Prostate gland (tissue), 2 donors: ENCODE results near the gene FEZF1. TPM values are rescaled to one million over a fixed set of nuclear protein-coding genes. Genes with fewer than 3 reads are reported as not detected.

Source experiments
- DNase-seq: peaks from one replicate; pipeline ENCODE4 v3.0.0-alpha.2; 2019; ENCODE audit warnings: low spot score
- H3K27ac ChIP-seq, 2 donors: fragments of 200-600 bp; sonication (generic); 2 replicates each; pipeline ENCODE4 v1.5.1; 2017 to 2019
- H3K27me3 ChIP-seq: fragments of 200-600 bp; sonication (generic); replicated peaks from 2 replicates; pipeline ENCODE4 v1.5.1; 2019; ENCODE audit not compliant: insufficient read depth
- H3K36me3 ChIP-seq, 2 donors: fragments of 200-600 bp; sonication (generic); 1 replicate in 1 of 2; 2 replicates in 1 of 2; pipeline versions ENCODE4 v1.5.1 to v1.8.1; 2017 to 2019
- H3K4me1 ChIP-seq: fragments of 200-600 bp; sonication (generic); replicated peaks from 2 replicates; pipeline ENCODE4 v1.5.1; 2019
- H3K4me3 ChIP-seq, 2 donors: fragments of 200-600 bp; sonication (generic); 2 replicates each; pipeline ENCODE4 v1.5.1; 2017 to 2019
- H3K9me3 ChIP-seq: fragments of 200-600 bp; sonication (generic); 2 replicates; pipeline ENCODE4 v1.5.1; 2017
- CTCF ChIP-seq, 4 experiments: fragments of 200-600 bp in 2 of 4; fragments of 450-650 bp in 2 of 4; sonication (generic) in 2 of 4; IDR thresholded peaks; 1 replicate in 3 of 4; 2 replicates in 1 of 4; pipeline ENCODE4 v1.5.1; 2016 to 2019; ENCODE audit warnings: antibody characterized with exemption in 4 of 4, mild to moderate bottlenecking in 2 of 4, moderate library complexity in 2 of 4
- POLR2A ChIP-seq: fragments of 450-650 bp; IDR thresholded peaks from one replicate; pipeline ENCODE4 v1.6.1; 2016; ENCODE audit warnings: antibody characterized with exemption, mild to moderate bottlenecking
- POLR2AphosphoS5 ChIP-seq: sonication (generic); formaldehyde crosslinking; IDR thresholded peaks from one replicate; pipeline ENCODE4 v1.6.1; 2017; ENCODE audit warnings: antibody characterized with exemption
- WGBS: methylation state at CpG from one replicate; pipeline ENCODE4 v1.1.5; 2018; 5-methylcytosine and 5-hydroxymethylcytosine counted together
- intact Hi-C: fragments of 100-400 bp; cut with DNase I; formaldehyde crosslinking; loops from one replicate; pipeline ENCODE4 v1.14.2; 2022
- total RNA-seq, 2 donors: library from RNA; depleted of rRNA; stranded (reverse); fragments of >200 nt; gene quantifications; one replicate each; pipeline ENCODE4 v1.1.0, GENCODE V29; 2016

FEZF1 gene
- total RNA-seq, 2 donors from 2014 or later, result 2.6 TPM; not detected in 1

GRCh38 chr7:122262246-122262645 lies 42.3 kb downstream of the FEZF1 start:
- no peak overlapping the region for H3K4me3 ChIP-seq
- H3K4me1 ChIP-seq, result no peaks in the 10 kb centered on the region
- H3K9me3 ChIP-seq, result no peaks in the 10 kb centered on the region
- H3K36me3 ChIP-seq, result no peaks in the 10 kb centered on the region
- no peak for DNase-seq
- 38% methylated on average over 4 of the region's 4 CpGs for WGBS
- no peak for TF ChIP-seq POLR2A
- TF ChIP-seq POLR2AphosphoS5, result no peak
- TF ChIP-seq CTCF (IDR thresholded peaks at IDR 0.05), result no peak
- H3K27ac ChIP-seq, result no peak overlapping the region
- peaks cover 2% of the 10 kb centered on the region for H3K27me3 ChIP-seq
- intact Hi-C loops, result no loop called here

GRCh38 chr7:122261442-122261841 lies 43.1 kb downstream of the FEZF1 start:
- intact Hi-C loops, result no loop called here
- H3K27me3 ChIP-seq, result peaks cover 2% of the 10 kb centered on the region
- TF ChIP-seq POLR2A (no peak), POLR2AphosphoS5 (no peak), CTCF (IDR thresholded peaks at IDR 0.05) (no peak)
- no peaks in the 10 kb centered on the region for H3K36me3 ChIP-seq
- 50% methylated on average over 4 of the region's 4 CpGs for WGBS
- H3K27ac ChIP-seq, result no peak overlapping the region
- no peaks in the 10 kb centered on the region for H3K9me3 ChIP-seq
- H3K4me3 ChIP-seq, result no peak overlapping the region
- H3K4me1 ChIP-seq, result no peaks in the 10 kb centered on the region
- no peak for DNase-seq

GRCh38 chr7:122261016-122261415 lies 43.5 kb downstream of the FEZF1 start:
- no peak for DNase-seq
- Histone ChIP-seq H3K36me3 (no peaks in the 10 kb centered on the region), H3K4me1 (no peaks in the 10 kb centered on the region), H3K27me3 (peaks cover 2% of the 10 kb centered on the region), H3K27ac (no peak overlapping the region), H3K4me3 (no peak overlapping the region), H3K9me3 (no peaks in the 10 kb centered on the region)
- intact Hi-C loops, result no loop called here
- TF ChIP-seq CTCF (IDR thresholded peaks at IDR 0.05), result no peak
- TF ChIP-seq POLR2AphosphoS5, result no peak
- no peak for TF ChIP-seq POLR2A

- Histone ChIP-seq H3K27me3 (peaks cover 2% of the 10 kb centered on the region), H3K36me3 (no peaks in the 10 kb centered on the region), H3K4me1 (no peaks in the 10 kb centered on the region), H3K4me3 (no peak overlapping the region), H3K9me3 (no peaks in the 10 kb centered on the region), H3K27ac (no peak overlapping the region)
- no peak for TF ChIP-seq CTCF (IDR thresholded peaks at IDR 0.05)
- no peak for TF ChIP-seq POLR2A
- TF ChIP-seq POLR2AphosphoS5, result no peak
- no peak for DNase-seq
- intact Hi-C loops, result no loop called here
- WGBS, result 27% methylated on average over 2 of the region's 2 CpGs
These were observed 44.2 kb downstream of the FEZF1 start for GRCh38 chr7:122260336-122260735.

- intact Hi-C loops, result no loop called here
These were observed 45.6 kb downstream of the FEZF1 start for GRCh38 chr7:122258971-122259370.

More at GRCh38 chr7:122258971-122259370, 45.6 kb downstream of the FEZF1 start:
- H3K9me3 ChIP-seq, result no peaks in the 10 kb centered on the region
- DNase-seq, result no peak
- no peak overlapping the region for H3K27ac ChIP-seq
- no peaks in the 10 kb centered on the region for H3K36me3 ChIP-seq
- H3K4me1 ChIP-seq, result no peaks in the 10 kb centered on the region
- peaks cover 2% of the 10 kb centered on the region for H3K27me3 ChIP-seq
- TF ChIP-seq POLR2A (no peak), POLR2AphosphoS5 (no peak), CTCF (IDR thresholded peaks at IDR 0.05) (no peak)
- 62% methylated on average over 2 of the region's 2 CpGs for WGBS
- no peak overlapping the region for H3K4me3 ChIP-seq
